Endothelial cell (in vitro differentiated cells): ENCODE measurements around the gene G2E3. TPM values are rescaled to one million over a fixed set of nuclear protein-coding genes. Genes with fewer than 3 reads are reported as not detected.

Experiments used
- DNase-seq: peaks from one replicate; pipeline ENCODE4 v3.0.0; 2021; ENCODE audit warnings: low spot score
- H3K27ac Mint-ChIP-seq: one replicate; pipeline ENCODE4 v1.8.0; 2021; ENCODE audit warnings: mixed read lengths, inconsistent platforms; ENCODE audit not compliant: unreplicated experiment
- H3K27me3 Mint-ChIP-seq: one replicate; pipeline ENCODE4 v1.8.0; 2021; ENCODE audit warnings: mild to moderate bottlenecking, moderate library complexity, mixed read lengths, inconsistent platforms; ENCODE audit not compliant: unreplicated experiment
- H3K36me3 Mint-ChIP-seq: one replicate; pipeline ENCODE4 v1.8.0; 2021; ENCODE audit warnings: mild to moderate bottlenecking, low read depth, mixed read lengths, inconsistent platforms; ENCODE audit not compliant: unreplicated experiment
- H3K4me1 Mint-ChIP-seq: one replicate; pipeline ENCODE4 v1.8.0; 2021; ENCODE audit warnings: mild to moderate bottlenecking, mixed read lengths, inconsistent platforms; ENCODE audit not compliant: unreplicated experiment
- H3K4me3 Mint-ChIP-seq: one replicate; pipeline ENCODE4 v1.8.0; 2021; ENCODE audit warnings: mild to moderate bottlenecking, mixed read lengths, inconsistent platforms; ENCODE audit not compliant: unreplicated experiment
- H3K9me3 Mint-ChIP-seq: one replicate; pipeline ENCODE4 v1.8.0; 2021; ENCODE audit warnings: mixed read lengths, inconsistent platforms; ENCODE audit not compliant: unreplicated experiment
- CTCF ChIP-seq: fragments of 200-600 bp; sonication (generic); IDR thresholded peaks from one replicate; pipeline ENCODE4 v1.5.0; 2021; ENCODE audit warnings: antibody characterized with exemption; ENCODE audit not compliant: unreplicated experiment
- total RNA-seq: library from RNA; stranded (reverse); fragmentation: NEBNext Ultra II Directional; extraction: Animal tissue kit (Norgen Biotek cat#: 25700); gene quantifications from one replicate; pipeline ENCODE4 v1.2.1, GENCODE V29; 2021; ENCODE audit not compliant: unreplicated experiment

Gene G2E3
- total RNA-seq, 1 donor from 2014 or later = 23.9 TPM

DNA sequence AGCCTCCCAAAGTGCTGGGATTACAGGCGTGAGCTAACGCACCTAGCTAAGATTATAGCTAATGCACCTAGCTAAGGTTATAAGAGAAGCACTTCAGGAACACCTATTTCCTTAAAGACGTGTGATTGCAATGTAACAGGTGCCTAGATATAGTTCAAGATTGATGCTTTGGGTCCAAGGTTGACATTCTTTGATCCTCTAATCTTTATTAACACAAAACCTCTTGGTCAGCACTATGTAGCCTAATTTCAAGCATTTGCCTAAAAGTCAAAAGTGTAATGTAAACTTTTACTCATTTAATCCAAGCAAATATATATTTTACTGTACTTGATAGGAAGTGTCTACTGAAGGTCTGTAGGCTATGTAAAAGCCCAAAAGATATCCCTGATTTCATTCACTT lies 99.7 kb downstream of the G2E3 start:
- no peak for TF ChIP-seq CTCF
- Mint-ChIP-seq H3K27ac (no peak overlapping the region), H3K4me3 (no peak overlapping the region), H3K9me3 (no peaks in the 10 kb centered on the region), H3K4me1 (no peaks in the 10 kb centered on the region), H3K36me3 (peaks cover 12% of the 10 kb centered on the region), H3K27me3 (no peaks in the 10 kb centered on the region)
- DNase-seq = no peak

- Mint-ChIP-seq H3K9me3 (no peaks in the 10 kb centered on the region), H3K4me1 (no peaks in the 10 kb centered on the region), H3K4me3 (no peak overlapping the region), H3K27me3 (peaks cover 1% of the 10 kb centered on the region), H3K27ac (no peak overlapping the region), H3K36me3 (peaks cover 9% of the 10 kb centered on the region)
- DNase-seq = no peak
- no peak for TF ChIP-seq CTCF
These were observed 110.6 kb downstream of the G2E3 start for GRCh38 chr14:30669594-30669993.

Other genes with a start within 250 kb of the G2E3 start
- gene SCFD1, start 63.2 kb downstream of the G2E3 start, total RNA-seq = 38.7 TPM